HT-29 (cell line): ENCODE data around the gene PAPPA2. TPM values are rescaled to one million over a fixed set of nuclear protein-coding genes. Genes with fewer than 3 reads are reported as not detected.

Experiments
- DNase-seq: peaks from one replicate; pipeline ENCODE4 v3.0.0-alpha.2; 2015; ENCODE audit warnings: low spot score
- total RNA-seq: library from RNA; depleted of rRNA; stranded (reverse); fragments of >200 nt; shearing (Covaris generic); gene quantifications from 2 replicates; pipeline ENCODE4 v1.2.3, GENCODE V29; 2014

The PAPPA2 gene
- total RNA-seq, 1 experiment from 2014 or later: not detected

DNA sequence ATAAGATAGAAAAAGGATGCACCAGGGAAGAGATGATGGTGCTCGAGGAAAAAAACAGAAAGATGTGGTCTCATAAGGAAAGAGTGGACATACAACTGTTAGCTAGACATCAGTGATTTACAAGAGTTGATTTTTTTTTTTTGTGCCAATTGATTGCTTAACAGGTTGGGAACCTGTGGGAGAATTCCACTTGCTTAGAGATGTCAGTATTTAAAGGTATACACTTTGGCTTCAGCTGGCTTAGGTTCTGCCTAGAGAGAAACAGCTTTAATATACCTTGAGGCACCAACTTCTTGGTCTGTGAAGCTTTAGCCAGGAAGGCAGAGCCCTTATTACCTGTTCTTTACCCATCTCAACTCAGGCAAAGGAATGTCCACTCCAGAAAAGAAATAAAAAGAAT lies 303.8 kb downstream of the PAPPA2 start:
- DNase-seq: no peak

- DNase-seq: no peak
Observed at GRCh38 chr1:176767714-176768136, 304.8 kb downstream of the PAPPA2 start.

GRCh38 chr1:176768532-176768931 lies 305.6 kb downstream of the PAPPA2 start:
- DNase-seq: no peak

DNA sequence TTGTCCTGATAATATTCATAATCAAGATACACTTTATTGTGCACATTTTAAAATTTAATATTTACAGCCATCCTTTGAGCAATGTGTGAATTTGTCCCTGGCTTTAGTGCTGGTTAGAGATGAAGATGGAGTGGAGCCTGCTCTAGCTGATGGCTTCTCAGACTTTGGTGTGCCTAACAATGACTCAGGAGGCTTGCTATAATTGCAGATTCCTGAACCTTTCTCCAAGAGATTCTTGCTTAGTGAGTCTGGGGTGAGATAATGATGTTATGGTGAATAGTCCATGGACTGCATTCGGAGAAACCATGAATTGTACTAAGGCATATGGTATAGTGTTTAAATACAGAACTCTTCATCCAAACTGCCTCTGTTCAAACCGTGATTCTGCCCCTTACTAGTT lies 307.1 kb downstream of the PAPPA2 start:
- no peak for DNase-seq

GRCh38 chr1:176773038-176773437 lies 310.1 kb downstream of the PAPPA2 start:
- DNase-seq: no peak

- no peak for DNase-seq
Observed at GRCh38 chr1:176774224-176774623, 311.2 kb downstream of the PAPPA2 start.

DNA sequence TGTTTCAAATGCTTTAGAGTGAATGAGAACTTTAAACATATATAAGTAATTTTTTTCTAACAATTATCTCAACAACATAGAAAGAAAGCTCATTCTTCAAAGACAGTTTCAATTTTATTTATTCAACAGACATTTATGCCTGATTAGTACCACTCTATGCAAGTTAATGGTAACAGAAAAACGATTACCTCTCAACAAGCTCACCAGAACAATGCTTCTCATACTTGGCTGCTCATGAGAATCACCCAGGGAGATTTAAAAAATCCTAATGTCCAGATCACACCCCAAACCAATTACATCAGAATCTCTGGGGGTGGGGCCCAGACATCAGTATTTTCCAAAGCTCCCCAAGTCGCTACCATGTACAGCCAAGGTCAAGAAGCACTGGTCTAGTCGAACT lies 312.4 kb downstream of the PAPPA2 start:
- DNase-seq: no peak

- DNase-seq: no peak
Observed at GRCh38 chr1:176775996-176776395, 313.0 kb downstream of the PAPPA2 start.

- DNase-seq: no peak
Observed at GRCh38 chr1:176778056-176778455, 315.1 kb downstream of the PAPPA2 start.

GRCh38 chr1:176779992-176780328 lies 317.0 kb downstream of the PAPPA2 start:
- DNase-seq: no peak

DNA sequence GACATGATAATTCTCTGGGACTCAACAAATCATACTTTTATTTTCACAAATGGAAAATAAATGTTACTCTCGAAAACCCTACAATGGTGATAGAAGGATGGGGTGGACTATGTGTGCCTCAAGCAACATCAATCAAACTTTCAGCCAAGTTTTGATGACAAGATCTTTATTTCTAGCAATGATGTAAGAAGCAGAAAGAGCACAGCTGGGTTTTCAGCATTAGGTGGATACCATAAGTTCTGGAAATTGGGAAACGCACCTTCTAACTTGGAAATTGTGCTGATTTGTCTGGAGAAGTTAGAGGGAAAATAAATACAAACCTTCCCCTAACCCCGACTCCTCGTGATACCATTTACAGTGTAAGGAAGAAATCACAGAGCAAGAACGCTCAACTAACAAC lies 320.3 kb downstream of the PAPPA2 start:
- no peak for DNase-seq

- DNase-seq: no peak
Observed at GRCh38 chr1:176785056-176785455, 322.1 kb downstream of the PAPPA2 start.

DNA sequence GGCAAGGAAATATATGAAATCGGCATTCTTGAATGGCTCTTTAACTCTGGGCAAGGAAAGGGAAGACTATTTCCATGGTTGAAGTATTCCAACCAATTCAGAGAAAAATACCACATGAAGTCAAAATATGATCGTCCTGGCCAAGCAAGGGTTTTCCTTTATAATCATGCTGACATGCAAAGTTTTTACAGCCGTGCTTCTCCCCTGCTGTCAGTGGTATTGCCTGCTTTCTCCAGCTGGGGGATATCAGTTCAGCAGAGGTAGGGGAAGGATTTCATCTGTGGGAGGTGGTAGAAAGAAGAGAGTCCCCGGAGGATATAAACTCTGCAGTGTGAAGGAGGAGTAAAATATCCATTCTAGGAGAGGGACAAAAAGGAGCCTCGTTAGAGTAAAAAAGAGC lies 322.8 kb downstream of the PAPPA2 start:
- no peak for DNase-seq

DNA sequence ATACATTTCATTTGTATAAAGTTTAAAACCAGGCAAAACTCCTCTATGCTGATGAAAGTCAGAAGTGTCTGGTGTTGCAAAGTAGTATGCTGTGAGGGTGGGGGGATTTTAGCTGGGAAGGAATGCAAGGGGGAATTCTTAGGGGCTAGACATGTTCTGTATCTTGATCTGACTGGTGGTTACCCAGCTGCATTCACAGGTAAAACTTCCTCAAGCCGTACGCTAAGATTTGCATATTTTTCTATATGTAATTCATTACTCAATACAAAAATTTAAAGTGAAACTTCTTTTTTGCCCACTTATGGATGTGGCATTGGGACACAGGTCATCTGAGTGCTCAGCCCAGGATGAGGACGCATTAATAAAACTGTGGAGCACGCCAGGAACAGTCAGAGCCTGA lies 323.3 kb downstream of the PAPPA2 start:
- no peak for DNase-seq

DNA sequence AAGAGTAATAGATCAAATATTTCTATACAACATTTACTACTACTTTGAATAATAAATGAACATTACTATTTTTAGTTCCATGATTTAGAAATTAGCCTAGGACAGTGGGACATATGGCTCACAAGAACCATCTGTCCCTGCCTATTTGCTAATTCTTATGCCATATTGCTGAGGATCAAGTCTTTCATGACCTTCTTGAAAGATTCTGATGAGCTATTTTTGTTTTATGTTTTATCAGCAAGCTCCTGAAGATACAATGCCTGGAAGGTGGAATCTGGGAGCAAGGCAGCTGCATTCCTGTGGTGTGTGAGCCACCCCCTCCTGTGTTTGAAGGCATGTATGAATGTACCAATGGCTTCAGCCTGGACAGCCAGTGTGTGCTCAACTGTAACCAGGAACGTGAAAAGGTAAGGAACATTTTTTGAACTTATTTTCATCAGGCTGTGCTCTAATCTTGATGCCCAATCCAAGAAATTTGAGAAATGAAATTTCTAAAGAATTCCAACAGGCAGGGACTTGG lies 326.7 kb downstream of the PAPPA2 start:
- no peak for DNase-seq

GRCh38 chr1:176790786-176791185 lies 327.8 kb downstream of the PAPPA2 start:
- DNase-seq: no peak

GRCh38 chr1:176791906-176792305 lies 328.9 kb downstream of the PAPPA2 start:
- DNase-seq: no peak

DNA sequence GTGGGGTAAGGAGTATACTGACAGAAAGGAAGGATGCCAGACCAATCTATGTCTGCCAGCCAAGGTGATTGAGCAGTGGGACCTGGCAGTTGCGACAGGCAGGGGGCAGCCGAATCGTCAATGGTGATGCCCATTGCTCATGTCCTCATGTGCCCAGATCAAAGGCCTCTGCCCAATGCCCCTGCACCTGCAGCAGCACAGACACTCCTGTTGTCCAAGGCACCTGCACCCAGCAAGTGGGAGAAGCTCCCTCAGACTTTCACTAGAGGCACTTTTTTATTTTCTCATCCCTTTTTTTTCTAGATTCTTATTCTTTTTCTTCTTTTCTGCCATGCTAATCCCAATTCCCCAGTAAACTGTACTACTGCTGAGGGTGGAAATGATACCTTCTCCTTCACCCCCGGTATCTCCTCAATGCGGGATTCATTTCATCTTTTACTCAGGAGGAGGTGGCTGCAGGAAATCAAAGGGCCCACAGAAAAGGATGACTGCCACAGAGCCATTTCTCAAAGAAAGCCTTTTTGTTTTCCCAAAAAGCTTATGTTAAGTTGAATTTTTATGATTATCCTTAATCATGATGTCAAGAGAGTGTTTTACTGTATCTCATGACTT lies 332.0 kb downstream of the PAPPA2 start:
- DNase-seq: no peak

DNA sequence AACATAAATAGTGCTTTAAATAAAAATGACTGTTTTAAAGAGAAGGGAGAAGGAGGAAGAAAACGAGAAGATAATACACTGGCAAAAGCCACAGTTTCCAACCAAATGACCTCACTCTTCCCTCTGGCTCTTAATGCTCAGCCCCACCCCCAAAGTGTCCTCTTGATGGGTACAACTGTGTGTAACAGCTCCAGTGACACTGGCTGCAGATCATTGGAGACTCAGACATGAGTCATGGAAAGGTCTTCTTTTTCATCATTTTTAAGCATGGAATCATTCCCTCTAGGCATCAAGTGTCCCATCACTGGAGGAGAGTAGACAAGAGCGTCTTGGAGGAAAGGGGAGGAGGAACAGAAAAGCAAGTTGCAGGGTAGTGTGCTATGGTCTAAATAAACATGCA lies 333.0 kb downstream of the PAPPA2 start:
- DNase-seq: no peak

DNA sequence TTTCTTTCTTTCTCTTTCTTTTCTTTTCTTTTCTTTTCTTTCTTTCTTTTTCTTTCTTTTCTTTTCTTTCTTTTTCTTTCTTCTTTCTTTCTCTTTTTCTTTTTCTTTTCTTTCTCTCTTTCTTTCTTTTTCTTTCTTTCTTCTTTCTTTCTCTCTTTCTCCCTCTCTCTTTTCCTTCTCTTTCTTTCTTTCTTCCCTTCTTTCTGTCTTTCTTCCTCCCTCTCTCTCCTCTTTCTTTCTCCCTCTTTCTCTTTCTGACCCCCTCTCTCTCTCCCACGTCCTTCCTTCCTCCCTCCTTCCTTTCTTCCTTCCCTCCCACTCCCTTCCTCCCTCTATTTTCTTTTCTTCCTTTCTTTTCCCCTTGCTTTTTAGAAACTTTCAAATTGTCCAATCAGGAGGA lies 333.6 kb downstream of the PAPPA2 start:
- no peak for DNase-seq

GRCh38 chr1:176799327-176799726 lies 336.4 kb downstream of the PAPPA2 start:
- no peak for DNase-seq

DNA sequence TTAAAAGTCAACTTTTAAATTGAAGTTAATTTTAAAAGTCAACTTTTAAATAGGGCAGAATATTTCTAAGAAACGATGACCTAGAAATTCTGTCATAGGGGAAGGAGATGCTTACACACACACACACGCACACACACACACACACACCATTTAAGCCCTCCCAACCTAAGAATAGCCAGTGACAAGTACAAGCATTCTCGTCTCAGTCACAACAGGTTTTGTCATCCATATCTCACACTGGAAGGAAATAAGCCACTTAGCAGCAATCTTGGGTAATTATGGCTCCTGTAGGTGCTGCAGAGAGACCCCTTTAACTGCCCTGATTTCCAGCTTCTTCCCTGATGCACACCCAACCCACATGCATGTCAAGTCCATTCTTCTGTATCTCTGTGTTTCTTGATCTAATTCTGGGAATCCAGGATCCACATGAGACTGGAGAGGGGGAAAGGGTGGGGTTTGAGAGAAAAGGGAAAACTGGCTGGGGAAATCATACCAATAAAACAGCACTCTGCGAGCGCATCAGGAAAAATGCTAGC lies 338.1 kb downstream of the PAPPA2 start:
- no peak for DNase-seq

- no peak for DNase-seq
Observed at GRCh38 chr1:176801514-176802020, 338.6 kb downstream of the PAPPA2 start.

GRCh38 chr1:176802316-176802715 lies 339.3 kb downstream of the PAPPA2 start:
- no peak for DNase-seq
